Ovary (tissue), 3 donors: ENCODE measurements around the gene RABGAP1L.

Source experiments
- EP300 ChIP-seq: sonication (generic); formaldehyde crosslinking; IDR thresholded peaks from one replicate; pipeline ENCODE4 v1.6.1; 2017; ENCODE audit warnings: antibody characterized with exemption
- POLR2A ChIP-seq: fragments of 450-650 bp; IDR thresholded peaks from one replicate; pipeline ENCODE4 v1.6.1; 2017; ENCODE audit warnings: antibody characterized with exemption, mild to moderate bottlenecking, moderate library complexity
- TF ChIP-seq, protein P1 (sequence below), 3 donors: fragments of 450-650 bp in 2 of 3; fragments of 200-600 bp in 1 of 3; IDR thresholded peaks; one replicate each; pipeline versions ENCODE4 v1.5.1 to v1.8.0; 2016 to 2022; ENCODE audit warnings: antibody characterized with exemption in 3 of 3, mild to moderate bottlenecking in 1 of 3
- donor health status: DM: no; HTN: no; CAD: no.

GRCh38 chr1:174753131-174753530 is 593.8 kb downstream of the RABGAP1L start:
- no peak for TF ChIP-seq POLR2A
- TF ChIP-seq, protein P1, sequence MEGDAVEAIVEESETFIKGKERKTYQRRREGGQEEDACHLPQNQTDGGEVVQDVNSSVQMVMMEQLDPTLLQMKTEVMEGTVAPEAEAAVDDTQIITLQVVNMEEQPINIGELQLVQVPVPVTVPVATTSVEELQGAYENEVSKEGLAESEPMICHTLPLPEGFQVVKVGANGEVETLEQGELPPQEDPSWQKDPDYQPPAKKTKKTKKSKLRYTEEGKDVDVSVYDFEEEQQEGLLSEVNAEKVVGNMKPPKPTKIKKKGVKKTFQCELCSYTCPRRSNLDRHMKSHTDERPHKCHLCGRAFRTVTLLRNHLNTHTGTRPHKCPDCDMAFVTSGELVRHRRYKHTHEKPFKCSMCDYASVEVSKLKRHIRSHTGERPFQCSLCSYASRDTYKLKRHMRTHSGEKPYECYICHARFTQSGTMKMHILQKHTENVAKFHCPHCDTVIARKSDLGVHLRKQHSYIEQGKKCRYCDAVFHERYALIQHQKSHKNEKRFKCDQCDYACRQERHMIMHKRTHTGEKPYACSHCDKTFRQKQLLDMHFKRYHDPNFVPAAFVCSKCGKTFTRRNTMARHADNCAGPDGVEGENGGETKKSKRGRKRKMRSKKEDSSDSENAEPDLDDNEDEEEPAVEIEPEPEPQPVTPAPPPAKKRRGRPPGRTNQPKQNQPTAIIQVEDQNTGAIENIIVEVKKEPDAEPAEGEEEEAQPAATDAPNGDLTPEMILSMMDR (IDR thresholded peaks at IDR 0.05) = no peak
- no peak for TF ChIP-seq EP300
